Thoracic aorta (tissue), 2 donors: ENCODE data around the gene TMEM231. TPM values are rescaled to one million over a fixed set of nuclear protein-coding genes. Genes with fewer than 3 reads are reported as not detected.
"Not testable (repeated sequence)": the region's sequence is repeated elsewhere in the genome, so short reads cannot be mapped to it uniquely, and the experiment has no call there.

ENCODE experiments used
- ATAC-seq: fragments of 150-250 bp; one replicate; pipeline ENCODE4 v1.8.0; 2017; ENCODE audit warnings: low read depth; ENCODE audit not compliant: insufficient number of reproducible peaks, low FRiP score
- DNase-seq: peaks from one replicate; pipeline ENCODE4 v3.0.0-alpha.2; 2020; ENCODE audit warnings: low spot score
- H3K27ac ChIP-seq, 2 donors: fragments of 200-600 bp; sonication (generic); 1 replicate in 1 of 2; 2 replicates in 1 of 2; pipeline ENCODE4 v1.5.1; 2016; ENCODE audit warnings: mild to moderate bottlenecking in 2 of 2, moderate library complexity in 2 of 2
- H3K27me3 ChIP-seq: fragments of 200-600 bp; sonication (generic); replicated peaks from 2 replicates; pipeline ENCODE4 v1.6.0; 2016; ENCODE audit warnings: mild to moderate bottlenecking; ENCODE audit not compliant: insufficient read depth
- H3K36me3 ChIP-seq: fragments of 200-600 bp; sonication (generic); one replicate; pipeline ENCODE4 v1.5.1; 2016
- H3K4me1 ChIP-seq, 2 donors: fragments of 200-600 bp; sonication (generic); 1 replicate in 1 of 2; 2 replicates in 1 of 2; pipeline versions ENCODE4 v1.5.1 to v1.6.0; 2016; ENCODE audit warnings: low read depth in 2 of 2, mild to moderate bottlenecking in 1 of 2; ENCODE audit not compliant: control insufficient read depth in 1 of 2
- H3K4me3 ChIP-seq: fragments of 200-600 bp; sonication (generic); 2 replicates; pipeline ENCODE4 v1.5.1; 2016; ENCODE audit warnings: mild to moderate bottlenecking
- H3K9me3 ChIP-seq: fragments of 200-600 bp; sonication (generic); 2 replicates; pipeline ENCODE4 v1.5.1; 2016
- total RNA-seq, 2 donors: library from RNA; depleted of rRNA; stranded (reverse); fragments of >200 nt; gene quantifications; one replicate each; pipeline versions ENCODE4 v1.1.0 to v1.2.3, GENCODE V29; 2016
- TF ChIP-seq, protein P1 (sequence below): fragments of 200-600 bp; sonication (generic); IDR thresholded peaks from one replicate; pipeline ENCODE4 v1.5.1; 2019; ENCODE audit warnings: antibody characterized with exemption

The TMEM231 gene
- total RNA-seq, 2 donors from 2014 or later, result 10.4 to 11.8 TPM

DNA sequence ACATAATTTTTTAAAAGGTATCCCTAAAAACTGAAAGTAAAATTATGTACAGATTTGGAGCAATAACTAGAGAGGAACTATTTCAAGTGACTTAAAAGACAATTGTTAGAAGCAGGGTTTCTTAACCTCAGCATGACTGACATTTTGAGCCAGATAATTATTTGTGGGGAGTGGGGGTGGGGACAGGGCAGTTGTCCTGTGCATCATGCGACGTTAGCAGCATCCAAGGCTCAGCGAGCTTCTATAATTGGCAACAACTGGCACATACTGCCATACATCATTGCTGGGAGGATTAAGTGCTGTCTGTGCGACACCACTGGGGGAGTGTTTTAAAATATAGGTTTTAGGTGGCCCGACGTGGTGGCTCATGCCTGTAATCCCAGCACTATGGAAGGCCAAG, 37.3 kb upstream of the TMEM231 start:
- no peaks in the 10 kb centered on the region for H3K27me3 ChIP-seq
- TF ChIP-seq, protein P1, sequence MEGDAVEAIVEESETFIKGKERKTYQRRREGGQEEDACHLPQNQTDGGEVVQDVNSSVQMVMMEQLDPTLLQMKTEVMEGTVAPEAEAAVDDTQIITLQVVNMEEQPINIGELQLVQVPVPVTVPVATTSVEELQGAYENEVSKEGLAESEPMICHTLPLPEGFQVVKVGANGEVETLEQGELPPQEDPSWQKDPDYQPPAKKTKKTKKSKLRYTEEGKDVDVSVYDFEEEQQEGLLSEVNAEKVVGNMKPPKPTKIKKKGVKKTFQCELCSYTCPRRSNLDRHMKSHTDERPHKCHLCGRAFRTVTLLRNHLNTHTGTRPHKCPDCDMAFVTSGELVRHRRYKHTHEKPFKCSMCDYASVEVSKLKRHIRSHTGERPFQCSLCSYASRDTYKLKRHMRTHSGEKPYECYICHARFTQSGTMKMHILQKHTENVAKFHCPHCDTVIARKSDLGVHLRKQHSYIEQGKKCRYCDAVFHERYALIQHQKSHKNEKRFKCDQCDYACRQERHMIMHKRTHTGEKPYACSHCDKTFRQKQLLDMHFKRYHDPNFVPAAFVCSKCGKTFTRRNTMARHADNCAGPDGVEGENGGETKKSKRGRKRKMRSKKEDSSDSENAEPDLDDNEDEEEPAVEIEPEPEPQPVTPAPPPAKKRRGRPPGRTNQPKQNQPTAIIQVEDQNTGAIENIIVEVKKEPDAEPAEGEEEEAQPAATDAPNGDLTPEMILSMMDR, result no peak
- H3K4me1 ChIP-seq, result peaks cover 9 to 58% of the 10 kb centered on the region in 2 donors
- DNase-seq, result no peak
- no peaks in the 10 kb centered on the region for H3K9me3 ChIP-seq
- H3K27ac ChIP-seq, result peak overlapping the region in 1 of 2 donors; percentile 7
- no peak for ATAC-seq
- H3K4me3 ChIP-seq, result no peak overlapping the region
- peaks cover 12% of the 10 kb centered on the region for H3K36me3 ChIP-seq

DNA sequence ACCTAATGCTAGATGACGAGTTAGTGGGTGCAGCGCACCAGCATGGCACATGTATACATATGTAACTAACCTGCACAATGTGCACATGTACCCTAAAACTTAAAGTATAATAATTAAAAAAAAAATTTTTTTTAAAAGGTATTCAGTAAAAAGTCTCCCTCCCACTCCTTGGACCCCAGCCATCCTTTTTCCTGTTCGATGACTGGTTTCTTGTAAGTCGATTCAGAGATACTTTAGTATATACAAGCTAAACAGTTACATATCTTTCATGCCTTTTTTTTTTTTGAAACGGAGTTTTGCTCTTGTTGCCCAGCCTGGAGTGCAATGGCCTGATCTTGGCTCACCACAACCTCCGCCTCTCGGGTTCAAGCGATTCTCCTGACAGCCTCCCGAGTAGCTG, 35.9 kb upstream of the TMEM231 start:
- not testable (repeated sequence) for H3K36me3 ChIP-seq, DNase-seq, H3K9me3 ChIP-seq, ATAC-seq, H3K27me3 ChIP-seq
- Histone ChIP-seq H3K4me1 (peaks cover 9 to 58% of the 10 kb centered on the region in 2 donors), H3K27ac (peak overlapping the region; percentile 58 to 61), H3K4me3 (peak overlapping the region; percentile 33)

DNA sequence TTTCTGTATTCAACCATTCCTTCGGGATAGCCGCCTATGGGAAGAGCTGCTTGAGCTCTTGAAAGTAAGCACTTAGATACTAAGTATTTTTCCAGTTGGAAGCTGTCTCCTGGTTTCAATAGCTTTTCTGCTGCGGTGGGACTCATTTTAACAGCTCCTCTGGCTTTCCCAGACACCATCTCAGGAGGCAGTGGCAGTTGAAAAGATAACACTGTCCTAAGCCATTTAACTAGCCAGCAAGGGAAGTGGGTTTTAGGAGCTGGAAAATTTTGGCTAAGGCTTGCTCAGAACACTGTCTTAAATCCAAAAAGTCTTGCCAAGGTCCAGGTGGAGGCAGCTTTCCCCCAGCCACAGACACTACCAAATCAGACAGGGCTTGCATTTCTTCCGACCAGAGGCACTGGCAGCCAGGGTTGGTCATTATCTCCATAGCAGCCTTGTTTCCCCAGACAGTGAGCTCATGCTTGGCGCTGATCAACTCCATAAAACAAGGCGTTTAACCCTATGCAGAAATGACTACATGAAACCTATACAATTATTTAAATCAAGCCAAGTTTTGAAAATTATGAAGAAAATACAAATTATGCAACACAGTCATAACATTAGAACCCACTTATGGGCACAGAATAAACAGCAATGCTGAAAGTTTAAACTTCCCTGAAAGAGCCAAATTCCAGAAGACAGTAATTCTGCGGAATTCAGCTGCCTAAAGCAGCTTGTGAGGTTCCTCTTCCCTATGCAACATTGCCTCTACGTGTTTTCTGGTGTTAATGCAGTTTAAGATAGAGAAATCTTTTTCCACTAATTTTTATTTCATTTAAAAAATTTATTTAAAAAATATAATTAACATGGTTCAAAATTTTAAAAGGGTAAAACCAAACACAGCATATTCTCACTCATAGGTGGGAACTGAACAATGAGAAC, 35.1 kb upstream of the TMEM231 start:
- peaks cover 9 to 58% of the 10 kb centered on the region in 2 donors for H3K4me1 ChIP-seq
- no peaks in the 10 kb centered on the region for H3K9me3 ChIP-seq
- H3K27ac ChIP-seq, result peak overlapping the region; percentile 84 to 94
- peak overlapping the region; percentile 42 for H3K4me3 ChIP-seq
- peak; percentile 26 for DNase-seq
- no peaks in the 10 kb centered on the region for H3K36me3 ChIP-seq
- H3K27me3 ChIP-seq, result no peaks in the 10 kb centered on the region
- ATAC-seq, result no peak
- TF ChIP-seq, protein P1, result no peak

DNA sequence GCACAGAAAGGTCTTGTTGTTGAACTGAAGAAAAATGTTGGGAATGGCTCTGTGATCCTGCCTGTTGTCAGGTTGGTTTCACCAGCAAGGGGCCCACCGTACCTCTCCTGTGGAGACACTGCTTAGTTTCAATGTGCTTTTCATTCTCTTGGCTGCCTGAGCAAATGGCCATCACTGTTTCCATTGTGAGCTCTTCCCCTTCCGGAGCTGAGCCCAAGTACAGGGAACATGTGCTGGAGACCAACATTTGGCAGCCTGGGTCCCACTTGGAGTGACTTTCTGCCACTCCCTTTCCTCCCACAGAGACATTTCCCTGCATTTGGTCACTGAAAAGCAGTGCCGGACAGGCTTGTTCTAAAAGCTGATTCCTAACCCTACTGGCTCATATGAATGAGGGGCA, 33.3 kb upstream of the TMEM231 start:
- no peak for DNase-seq
- ATAC-seq, result no peak
- Histone ChIP-seq H3K27ac (peak overlapping the region; percentile 84 to 94), H3K36me3 (peaks cover 5% of the 10 kb centered on the region), H3K27me3 (no peaks in the 10 kb centered on the region), H3K4me3 (no peak overlapping the region), H3K4me1 (peaks cover 9 to 46% of the 10 kb centered on the region in 2 donors), H3K9me3 (no peaks in the 10 kb centered on the region)
- TF ChIP-seq, protein P1, result no peak

DNA sequence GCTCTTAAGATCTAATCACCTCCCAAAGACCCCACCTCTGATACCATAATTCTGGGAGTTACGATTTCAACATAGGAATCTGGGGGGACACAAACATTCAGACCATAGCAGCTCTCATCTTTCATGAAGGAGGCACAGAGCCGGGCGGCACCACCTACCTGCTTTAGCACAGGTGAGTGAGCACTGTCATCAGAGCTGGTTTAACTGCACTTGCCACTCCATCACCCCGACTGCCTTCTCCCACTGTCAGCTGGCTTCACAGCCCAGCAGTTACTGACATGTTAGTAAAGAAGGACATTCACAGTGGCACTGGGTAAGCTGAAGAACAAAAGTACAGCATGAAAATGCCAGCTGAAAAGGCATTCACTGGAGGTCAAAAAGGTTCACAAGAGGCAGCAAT, 32.7 kb upstream of the TMEM231 start:
- peaks cover 5% of the 10 kb centered on the region for H3K36me3 ChIP-seq
- DNase-seq (no peak), ATAC-seq (no peak)
- H3K27me3 ChIP-seq, result no peaks in the 10 kb centered on the region
- H3K9me3 ChIP-seq, result no peaks in the 10 kb centered on the region
- H3K27ac ChIP-seq, result peak overlapping the region; percentile 84 to 94
- H3K4me1 ChIP-seq, result peaks cover 9 to 41% of the 10 kb centered on the region in 2 donors
- H3K4me3 ChIP-seq, result no peak overlapping the region
- TF ChIP-seq, protein P1, result no peak
